ENCODE measurements around the gene PHACTR1. TPM values are rescaled to one million over a fixed set of nuclear protein-coding genes. Genes with fewer than 3 reads are reported as not detected.

Gene PHACTR1
- total and polyA plus RNA-seq, 2 of the 4 experiments (the other 2 are of a cell fraction): not detected

GRCh38 chr6:13235339-13235738 lies 518.8 kb downstream of the PHACTR1 start:
- ATAC-seq (ENCODE audit: low read depth) (no peak), DNase-seq (no peak)
- dilution Hi-C loops (cut with HindIII; ENCODE audit: low sequenced_read_pairs, unreplicated experiment): no loop called here
- no peak overlapping the region for H3K4me2 ChIP-seq (ENCODE audit: low read depth, low read length)
- no peaks in the 10 kb centered on the region for H3K4me1 ChIP-seq (ENCODE audit: control insufficient read depth, insufficient read depth, low read length)
- no peak overlapping the region for H2AK9ac ChIP-seq (replicated peaks; ENCODE audit: low read depth, low read length, poor library complexity)
- H3K27ac ChIP-seq (ENCODE audit: insufficient read depth, low read length): no peak overlapping the region
- no peak overlapping the region for H2BK15ac ChIP-seq (ENCODE audit: low read depth, low read length)
- H3K36me3 ChIP-seq (ENCODE audit: control insufficient read depth, insufficient read depth, low read length): no peaks in the 10 kb centered on the region
- H3K9me3 ChIP-seq (ENCODE audit: control insufficient read depth, insufficient read depth, low read length): no peaks in the 10 kb centered on the region
- H3K14ac ChIP-seq (replicated peaks; ENCODE audit: low read depth, low read length): no peak overlapping the region
- no peak overlapping the region for H2AK5ac ChIP-seq (ENCODE audit: low read depth, low read length)
- no peak overlapping the region for H2BK120ac ChIP-seq (ENCODE audit: low read depth, low read length)
- H3K18ac ChIP-seq (ENCODE audit: low read depth, low read length): no peak overlapping the region
- no peak overlapping the region for H2AFZ ChIP-seq (replicated peaks; ENCODE audit: low read length, poor library complexity)
- no peak overlapping the region for H4K91ac ChIP-seq (ENCODE audit: insufficient read depth, low read depth, low read length)
- no TSS peak for BruUV-seq (replicated peaks)
- ChIA-PET CTCF (interaction anchor here (0.6 kb wide), 1 partner anchor 144 kb away, joined by 3 read pairs; no protein-coding TSS in a partner anchor), POLR2A (ENCODE audit: unreplicated experiment) (no interaction called here)
- no peaks in the 10 kb centered on the region for H4K20me1 ChIP-seq (ENCODE audit: insufficient read depth, low read length)
- no peak overlapping the region for H3K23ac ChIP-seq (ENCODE audit: low read depth, low read length)
- in situ Hi-C loops (cut with MboI; ENCODE audit: low sequenced_read_pairs): no loop called here
- no peak overlapping the region for H3K4ac ChIP-seq (ENCODE audit: low read depth, low read length)
- TF ChIP-seq SMC3 (IDR thresholded peaks at IDR 0.05; ENCODE audit: low read depth, low read length) (no peak), CHD1 (IDR thresholded peaks at IDR 0.05; ENCODE audit: low read depth, low read length) (no peak), RAD21 (IDR thresholded peaks at IDR 0.05; ENCODE audit: low read length) (no peak), NFE2L2 (IDR thresholded peaks at IDR 0.05; ENCODE audit: low read depth, low read length) (no peak), USF2 (IDR thresholded peaks at IDR 0.05; ENCODE audit: low read depth, low read length) (no peak), CEBPB (IDR thresholded peaks at IDR 0.05; ENCODE audit: low read depth, low read length) (no peak), FOS (IDR thresholded peaks at IDR 0.05; ENCODE audit: low read depth, low read length) (no peak), POLR2A (IDR thresholded peaks at IDR 0.05; ENCODE audit: low read depth, low read length) (no peak), RFX5 (IDR thresholded peaks at IDR 0.05; ENCODE audit: low read depth, low read length) (no peak)
- H4K5ac ChIP-seq (ENCODE audit: low read depth, low read length): no peak overlapping the region
- no peak overlapping the region for H3K56ac ChIP-seq (ENCODE audit: extremely low read depth, insufficient read depth, low read length)
- peaks cover 1% of the 10 kb centered on the region; the same call in 1 of the 2 replicates for H3K27me3 ChIP-seq (ENCODE audit: control insufficient read depth, insufficient read depth, low read length)
- WGBS, 2 experiments (ENCODE audit: extremely low coverage in 2 of 2, insufficient read length in 1 of 2): no CpG with 5 or more reads among the region's 2 CpGs
- H3K9me1 ChIP-seq (ENCODE audit: insufficient read depth, low read length): no peaks in the 10 kb centered on the region
- no peak overlapping the region for H3K9ac ChIP-seq (ENCODE audit: low read depth, low read length)
- H3K79me1 ChIP-seq (ENCODE audit: low read depth in 1 of 2, low read length in 2 of 2): no peaks in the 10 kb centered on the region
- H2BK5ac ChIP-seq (ENCODE audit: low read depth, low read length, poor library complexity, severe bottlenecking): no peak overlapping the region
- H3K4me3 ChIP-seq (ENCODE audit: insufficient read depth, low read depth, low read length): no peak overlapping the region
- intact Hi-C loops (cut with micrococcal nuclease): no loop called here
- H4K8ac ChIP-seq (ENCODE audit: low read depth in 2 of 2, low read length in 2 of 2): no peak overlapping the region
- H2BK20ac ChIP-seq (ENCODE audit: low read depth, low read length): no peak overlapping the region
